GM12891 (cell line): ENCODE measurements around the gene RNF141.

ENCODE experiments used
- PAX5 ChIP-seq: IDR thresholded peaks from 2 replicates; pipeline ENCODE4 v1.6.1; 2011; ENCODE audit warnings: low read length, moderate library complexity, mild to moderate bottlenecking; ENCODE audit not compliant: insufficient read depth, severe bottlenecking
- POLR2A ChIP-seq: IDR thresholded peaks from 2 replicates; pipeline ENCODE4 v1.6.1; 2011; ENCODE audit warnings: low read depth, low read length, control low read depth
- POLR2AphosphoS5 ChIP-seq: IDR thresholded peaks from 2 replicates; pipeline ENCODE4 v1.6.1; 2011; ENCODE audit warnings: low read depth, low read length, control low read depth
- POU2F2 ChIP-seq: IDR thresholded peaks from 2 replicates; pipeline ENCODE4 v1.6.1; 2011; ENCODE audit warnings: low read depth, mild to moderate bottlenecking, control low read depth, low read length, moderate library complexity
- TAF1 ChIP-seq: IDR thresholded peaks from 2 replicates; pipeline ENCODE4 v1.6.1; 2011; ENCODE audit warnings: low read depth, low read length, control low read depth

DNA sequence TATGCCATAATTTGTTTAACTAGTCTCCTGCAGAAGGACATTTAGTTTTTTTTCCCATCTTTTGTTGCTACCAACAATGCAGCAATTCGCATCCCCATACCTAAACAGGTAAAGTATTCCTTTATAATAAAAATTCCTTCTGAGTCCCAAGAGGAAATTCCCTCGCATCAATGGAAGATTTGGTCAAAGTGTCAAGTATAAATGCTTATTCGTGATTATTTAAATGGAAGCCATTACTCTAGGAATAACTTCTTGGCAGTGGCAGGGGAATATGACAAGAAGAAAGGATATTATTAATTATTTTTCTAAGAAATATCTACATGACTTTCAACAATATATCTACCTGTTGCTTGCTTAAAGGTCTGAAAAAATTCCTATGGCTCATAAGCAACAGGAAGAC is 25.6 kb downstream of the RNF141 start:
- TF ChIP-seq TAF1: no peak
- TF ChIP-seq POLR2A: no peak
- TF ChIP-seq POLR2AphosphoS5: no peak
- no peak for TF ChIP-seq PAX5
- no peak for TF ChIP-seq POU2F2
